IMR-90 (cell line): ENCODE results near the gene DIRAS2. TPM values are rescaled to one million over a fixed set of nuclear protein-coding genes. Genes with fewer than 3 reads are reported as not detected.

Experiments used
- ATAC-seq: fragments of 200-7000 bp; cut with Tn5 transposase; 2 replicates; pipeline ENCODE4 v1.9.1; 2020; ENCODE audit warnings: low read depth, mild to moderate bottlenecking, moderate library complexity
- BruUV-seq: library from RNA; stranded (reverse); fragments of 400-500 nt; replicated peaks from 2 replicates; lab custom pipeline; 2021; lab: Mats Ljungman, UMichigan
- CTCF ChIA-PET: fragments of 300-600 bp; formaldehyde crosslinking; extraction: SDS; loops from one replicate; lab custom pipeline; 2021; ENCODE audit warnings: antibody characterized with exemption; lab: Yijun Ruan, JAX
- POLR2A ChIA-PET: fragments of 300-600 bp; sonication (Branson Sonifier 250); formaldehyde crosslinking; loops from one replicate; lab custom pipeline; 2022; ENCODE audit warnings: antibody characterized with exemption; ENCODE audit not compliant: unreplicated experiment; lab: Charles Lee
- DNase-seq: peaks from one replicate; pipeline ENCODE4 v3.0.0; 2013
- H2AFZ ChIP-seq: replicated peaks from 2 replicates; pipeline ENCODE3; 2013; ENCODE audit warnings: low read length, mild to moderate bottlenecking; ENCODE audit not compliant: poor library complexity
- H2AK5ac ChIP-seq: 2 replicates; pipeline ENCODE4 v1.6.1; 2013; ENCODE audit warnings: low read depth, low read length, inconsistent platforms
- H2AK9ac ChIP-seq: replicated peaks from 2 replicates; pipeline ENCODE3; 2013; ENCODE audit warnings: mild to moderate bottlenecking, low read depth, low read length, moderate library complexity; ENCODE audit not compliant: poor library complexity
- H2BK120ac ChIP-seq: 2 replicates; pipeline ENCODE4 v1.6.1; 2013; ENCODE audit warnings: low read depth, low read length, inconsistent platforms
- H2BK15ac ChIP-seq: 3 replicates; pipeline ENCODE4 v1.6.1; 2013; ENCODE audit warnings: low read depth, low read length, inconsistent platforms
- H2BK20ac ChIP-seq: 2 replicates; pipeline ENCODE4 v1.6.1; 2013; ENCODE audit warnings: low read depth, mild to moderate bottlenecking, inconsistent platforms, low read length, moderate library complexity
- H2BK5ac ChIP-seq: 2 replicates; pipeline ENCODE4 v1.6.1; 2013; ENCODE audit warnings: mild to moderate bottlenecking, low read depth, low read length, inconsistent platforms; ENCODE audit not compliant: poor library complexity, severe bottlenecking
- H3K14ac ChIP-seq: replicated peaks from 2 replicates; pipeline ENCODE4 v1.6.1; 2013; ENCODE audit warnings: low read depth, low read length, inconsistent platforms
- H3K18ac ChIP-seq: 2 replicates; pipeline ENCODE4 v1.6.1; 2013; ENCODE audit warnings: low read depth, low read length, control low read depth
- H3K23ac ChIP-seq: 2 replicates; pipeline ENCODE4 v1.6.1; 2013; ENCODE audit warnings: low read depth, low read length, inconsistent platforms
- H3K27ac ChIP-seq: 2 replicates; pipeline ENCODE4 v1.5.1; 2013; ENCODE audit warnings: mild to moderate bottlenecking, control low read depth, low read length; ENCODE audit not compliant: insufficient read depth
- H3K27me3 ChIP-seq: 2 replicates; pipeline ENCODE4 v1.6.1; 2013; ENCODE audit warnings: low read length; ENCODE audit not compliant: control insufficient read depth, insufficient read depth
- H3K36me3 ChIP-seq: 2 replicates; pipeline ENCODE4 v1.6.1; 2013; ENCODE audit warnings: low read length, mixed read lengths; ENCODE audit not compliant: control insufficient read depth, insufficient read depth
- H3K4ac ChIP-seq: 2 replicates; pipeline ENCODE4 v1.6.1; 2013; ENCODE audit warnings: low read depth, low read length, inconsistent platforms
- H3K4me1 ChIP-seq: 2 replicates; pipeline ENCODE4 v1.6.1; 2013; ENCODE audit warnings: low read length, mixed read lengths; ENCODE audit not compliant: control insufficient read depth, insufficient read depth
- H3K4me2 ChIP-seq: 2 replicates; pipeline ENCODE4 v1.6.1; 2013; ENCODE audit warnings: low read depth, mild to moderate bottlenecking, control low read depth, low read length, moderate library complexity
- H3K4me3 ChIP-seq: 2 replicates; pipeline ENCODE4 v1.5.1; 2013; ENCODE audit warnings: low read depth, mild to moderate bottlenecking, control low read depth, low read length, moderate library complexity; ENCODE audit not compliant: insufficient read depth
- H3K56ac ChIP-seq: 2 replicates; pipeline ENCODE4 v1.6.1; 2013; ENCODE audit warnings: low read length, inconsistent platforms; ENCODE audit not compliant: insufficient read depth; ENCODE audit errors: extremely low read depth
- H3K79me1 ChIP-seq, 2 experiments: 2 replicates each; pipeline ENCODE4 v1.6.1; 2013; ENCODE audit warnings: low read length in 2 of 2, inconsistent platforms in 1 of 2, low read depth in 1 of 2
- H3K9ac ChIP-seq: 2 replicates; pipeline ENCODE4 v1.6.1; 2013; ENCODE audit warnings: low read depth, low read length, control low read depth
- H3K9me1 ChIP-seq: 2 replicates; pipeline ENCODE4 v1.6.1; 2013; ENCODE audit warnings: low read length, inconsistent platforms; ENCODE audit not compliant: insufficient read depth
- H3K9me3 ChIP-seq: 2 replicates; pipeline ENCODE4 v1.6.1; 2013; ENCODE audit warnings: low read length; ENCODE audit not compliant: control insufficient read depth, insufficient read depth
- H4K20me1 ChIP-seq: 2 replicates; pipeline ENCODE4 v1.6.1; 2013; ENCODE audit warnings: low read length, inconsistent platforms; ENCODE audit not compliant: insufficient read depth
- H4K5ac ChIP-seq: 2 replicates; pipeline ENCODE4 v1.6.1; 2013; ENCODE audit warnings: mild to moderate bottlenecking, low read depth, low read length, control low read depth
- H4K8ac ChIP-seq, 2 experiments: 2 replicates each; pipeline ENCODE4 v1.6.1; 2013; ENCODE audit warnings: low read depth in 2 of 2, low read length in 2 of 2, control low read depth in 1 of 2, inconsistent platforms in 1 of 2
- H4K91ac ChIP-seq: 2 replicates; pipeline ENCODE4 v1.6.1; 2013; ENCODE audit warnings: low read depth, low read length, inconsistent platforms; ENCODE audit not compliant: insufficient read depth
- BHLHE40 ChIP-seq: fragments of 150-350 bp; IDR thresholded peaks from 2 replicates; pipeline ENCODE4 v1.6.1; 2016; ENCODE audit warnings: mild to moderate bottlenecking, low read depth, low read length
- FOS ChIP-seq: fragments of 150-350 bp; IDR thresholded peaks from 2 replicates; pipeline ENCODE4 v1.6.1; 2016; ENCODE audit warnings: low read depth, low read length
- MAZ ChIP-seq: IDR thresholded peaks from 2 replicates; pipeline ENCODE4 v1.6.1; 2012; ENCODE audit warnings: low read depth, mild to moderate bottlenecking, low read length, improper control_type of control experiment, moderate library complexity, borderline replicate concordance
- MXI1 ChIP-seq: IDR thresholded peaks from 2 replicates; pipeline ENCODE4 v1.6.1; 2012; ENCODE audit warnings: low read depth, mild to moderate bottlenecking, low read length, moderate library complexity, borderline replicate concordance
- RAD21 ChIP-seq: IDR thresholded peaks from 2 replicates; pipeline ENCODE4 v1.6.1; 2012; ENCODE audit warnings: low read length, improper control_type of control experiment
- RCOR1 ChIP-seq: IDR thresholded peaks from 2 replicates; pipeline ENCODE4 v1.6.1; 2012; ENCODE audit warnings: mild to moderate bottlenecking, low read length, improper control_type of control experiment; ENCODE audit not compliant: insufficient replicate concordance
- RFX5 ChIP-seq: IDR thresholded peaks from 2 replicates; pipeline ENCODE4 v1.8.0; 2012; ENCODE audit warnings: low read depth, mild to moderate bottlenecking, low read length, moderate library complexity
- WGBS, 2 experiments: methylation state at CpG; one replicate each; pipeline versions ENCODE4 v1.1.5 to v1.1.7; 2013; ENCODE audit warnings: missing lambda C conversion rate in 2 of 2; ENCODE audit not compliant: insufficient read length in 1 of 2; ENCODE audit errors: extremely low coverage in 2 of 2; 5-methylcytosine and 5-hydroxymethylcytosine counted together
- dilution Hi-C: fragments of 300-500 bp; cut with HindIII; formaldehyde crosslinking; loops from one replicate; pipeline ENCODE4 v1.14.3; 2018; ENCODE audit warnings: low sequenced_read_pairs; ENCODE audit not compliant: unreplicated experiment
- in situ Hi-C: fragments of 300-500 bp; cut with MboI; formaldehyde crosslinking; loops from 3 replicates; pipeline ENCODE4 v1.14.3; 2019; ENCODE audit warnings: low sequenced_read_pairs, inconsistent platforms, mixed read lengths
- intact Hi-C: fragments of 100-400 bp; cut with micrococcal nuclease; formaldehyde crosslinking; loops from 2 replicates; pipeline ENCODE4 v1.10.0; 2022
- polyA plus RNA-seq, 3 experiments: library from polyadenylated mRNA; depleted of rRNA; stranded (reverse); fragments of >200 nt; gene quantifications; 2 replicates each; pipeline ENCODE4 v1.2.3, GENCODE V29; 2012; ENCODE audit warnings: low replicate concordance in 1 of 3
- total RNA-seq: library from RNA; depleted of rRNA; stranded (reverse); fragments of >200 nt; gene quantifications from 2 replicates; pipeline ENCODE4 v1.2.3, GENCODE V29; 2012
- TF ChIP-seq, protein P1 (sequence below): fragments of 150-350 bp; IDR thresholded peaks from 2 replicates; pipeline ENCODE4 v1.6.1; 2017; ENCODE audit warnings: mild to moderate bottlenecking, antibody characterized with exemption, low read length, low read depth
- TF ChIP-seq, protein P2 (sequence below): conservative IDR thresholded peaks from 2 replicates; pipeline ENCODE4 v1.5.1; 2012; ENCODE audit warnings: mild to moderate bottlenecking, low read depth, low read length, improper control_type of control experiment

DIRAS2 gene
- total and polyA plus RNA-seq, 2 of the 4 experiments (the other 2 are of a cell fraction): not detected

DNA sequence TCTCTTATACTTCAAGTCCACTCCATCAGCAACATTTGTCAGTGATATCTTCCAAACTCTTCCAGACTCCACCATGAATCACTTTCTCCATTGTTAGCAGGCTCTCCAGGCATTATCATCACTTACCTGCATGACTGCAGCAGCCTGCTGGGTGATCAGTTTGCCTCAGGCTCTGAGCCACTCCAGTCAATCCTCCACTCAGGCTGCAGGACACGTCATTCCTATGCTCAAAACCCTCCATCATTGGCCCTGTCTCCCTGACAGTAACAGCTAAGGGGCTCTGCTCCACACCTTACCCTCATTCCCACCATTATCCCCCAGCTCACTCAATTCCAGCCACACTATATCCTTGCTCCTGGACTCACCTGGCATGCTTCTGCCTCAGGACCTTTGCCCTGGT is 10.7 kb downstream of the DIRAS2 start:
- H3K79me1 ChIP-seq: no peaks in the 10 kb centered on the region
- intact Hi-C loops: no loop called here
- BruUV-seq: no TSS peak

More for the DNA sequence above, 10.7 kb downstream of the DIRAS2 start:
- Histone ChIP-seq H3K4me2 (no peak overlapping the region), H3K4me3 (no peak overlapping the region), H4K8ac (no peak overlapping the region), H3K27me3 (no peaks in the 10 kb centered on the region), H2BK20ac (no peak overlapping the region), H2AK9ac (no peak overlapping the region), H2BK120ac (no peak overlapping the region), H3K27ac (no peak overlapping the region), H3K23ac (no peak overlapping the region), H3K36me3 (no peaks in the 10 kb centered on the region), H3K18ac (no peak overlapping the region), H3K4ac (no peak overlapping the region), H2BK15ac (no peak overlapping the region), H3K9me1 (no peaks in the 10 kb centered on the region), H4K91ac (no peak overlapping the region), H3K4me1 (no peaks in the 10 kb centered on the region), H2BK5ac (no peak overlapping the region), H3K9me3 (no peaks in the 10 kb centered on the region), H4K5ac (no peak overlapping the region), H2AK5ac (no peak overlapping the region), H3K56ac (no peak overlapping the region), H3K9ac (no peak overlapping the region), H2AFZ (no peak overlapping the region), H3K14ac (no peak overlapping the region), H4K20me1 (no peaks in the 10 kb centered on the region)
- ChIA-PET CTCF (no interaction called here), POLR2A (no interaction called here)
- no peak for ATAC-seq
- no peak for TF ChIP-seq RCOR1
- TF ChIP-seq, protein P1, sequence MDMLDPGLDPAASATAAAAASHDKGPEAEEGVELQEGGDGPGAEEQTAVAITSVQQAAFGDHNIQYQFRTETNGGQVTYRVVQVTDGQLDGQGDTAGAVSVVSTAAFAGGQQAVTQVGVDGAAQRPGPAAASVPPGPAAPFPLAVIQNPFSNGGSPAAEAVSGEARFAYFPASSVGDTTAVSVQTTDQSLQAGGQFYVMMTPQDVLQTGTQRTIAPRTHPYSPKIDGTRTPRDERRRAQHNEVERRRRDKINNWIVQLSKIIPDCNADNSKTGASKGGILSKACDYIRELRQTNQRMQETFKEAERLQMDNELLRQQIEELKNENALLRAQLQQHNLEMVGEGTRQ: no peak
- no peak for TF ChIP-seq MAZ
- no peak for TF ChIP-seq FOS
- TF ChIP-seq RAD21: no peak
- TF ChIP-seq BHLHE40: no peak
- no peak for TF ChIP-seq RFX5
- TF ChIP-seq, protein P2, sequence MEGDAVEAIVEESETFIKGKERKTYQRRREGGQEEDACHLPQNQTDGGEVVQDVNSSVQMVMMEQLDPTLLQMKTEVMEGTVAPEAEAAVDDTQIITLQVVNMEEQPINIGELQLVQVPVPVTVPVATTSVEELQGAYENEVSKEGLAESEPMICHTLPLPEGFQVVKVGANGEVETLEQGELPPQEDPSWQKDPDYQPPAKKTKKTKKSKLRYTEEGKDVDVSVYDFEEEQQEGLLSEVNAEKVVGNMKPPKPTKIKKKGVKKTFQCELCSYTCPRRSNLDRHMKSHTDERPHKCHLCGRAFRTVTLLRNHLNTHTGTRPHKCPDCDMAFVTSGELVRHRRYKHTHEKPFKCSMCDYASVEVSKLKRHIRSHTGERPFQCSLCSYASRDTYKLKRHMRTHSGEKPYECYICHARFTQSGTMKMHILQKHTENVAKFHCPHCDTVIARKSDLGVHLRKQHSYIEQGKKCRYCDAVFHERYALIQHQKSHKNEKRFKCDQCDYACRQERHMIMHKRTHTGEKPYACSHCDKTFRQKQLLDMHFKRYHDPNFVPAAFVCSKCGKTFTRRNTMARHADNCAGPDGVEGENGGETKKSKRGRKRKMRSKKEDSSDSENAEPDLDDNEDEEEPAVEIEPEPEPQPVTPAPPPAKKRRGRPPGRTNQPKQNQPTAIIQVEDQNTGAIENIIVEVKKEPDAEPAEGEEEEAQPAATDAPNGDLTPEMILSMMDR: no peak
- TF ChIP-seq MXI1: no peak
- WGBS, 2 experiments: 20% methylated on average over 1 of the region's 1 CpG; no CpG with 5 or more reads in 1 of the 2 experiments
- dilution Hi-C loops (no loop called here), in situ Hi-C loops (no loop called here)
- no peak for DNase-seq
